22Rv1 (cell line): Measurements from ENCODE around the gene MMD2.

Source experiments
- H3K27ac ChIP-seq: fragments of 450-650 bp; 2 replicates; pipeline ENCODE4 v1.5.1; 2017
- ZFX ChIP-seq: fragments of 450-650 bp; IDR thresholded peaks from 2 replicates; pipeline ENCODE4 v1.6.1; 2017; ENCODE audit warnings: antibody characterized with exemption, borderline replicate concordance
- TF ChIP-seq, protein P1 (sequence below): fragments of 450-650 bp; IDR thresholded peaks from 2 replicates; pipeline ENCODE4 v1.5.1; 2017; ENCODE audit warnings: mild to moderate bottlenecking

The MMD2 gene

GRCh38 chr7:4964506-4964905, 5.5 kb upstream of the MMD2 start:
- TF ChIP-seq, protein P1, sequence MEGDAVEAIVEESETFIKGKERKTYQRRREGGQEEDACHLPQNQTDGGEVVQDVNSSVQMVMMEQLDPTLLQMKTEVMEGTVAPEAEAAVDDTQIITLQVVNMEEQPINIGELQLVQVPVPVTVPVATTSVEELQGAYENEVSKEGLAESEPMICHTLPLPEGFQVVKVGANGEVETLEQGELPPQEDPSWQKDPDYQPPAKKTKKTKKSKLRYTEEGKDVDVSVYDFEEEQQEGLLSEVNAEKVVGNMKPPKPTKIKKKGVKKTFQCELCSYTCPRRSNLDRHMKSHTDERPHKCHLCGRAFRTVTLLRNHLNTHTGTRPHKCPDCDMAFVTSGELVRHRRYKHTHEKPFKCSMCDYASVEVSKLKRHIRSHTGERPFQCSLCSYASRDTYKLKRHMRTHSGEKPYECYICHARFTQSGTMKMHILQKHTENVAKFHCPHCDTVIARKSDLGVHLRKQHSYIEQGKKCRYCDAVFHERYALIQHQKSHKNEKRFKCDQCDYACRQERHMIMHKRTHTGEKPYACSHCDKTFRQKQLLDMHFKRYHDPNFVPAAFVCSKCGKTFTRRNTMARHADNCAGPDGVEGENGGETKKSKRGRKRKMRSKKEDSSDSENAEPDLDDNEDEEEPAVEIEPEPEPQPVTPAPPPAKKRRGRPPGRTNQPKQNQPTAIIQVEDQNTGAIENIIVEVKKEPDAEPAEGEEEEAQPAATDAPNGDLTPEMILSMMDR = no peak
- TF ChIP-seq ZFX = no peak

DNA sequence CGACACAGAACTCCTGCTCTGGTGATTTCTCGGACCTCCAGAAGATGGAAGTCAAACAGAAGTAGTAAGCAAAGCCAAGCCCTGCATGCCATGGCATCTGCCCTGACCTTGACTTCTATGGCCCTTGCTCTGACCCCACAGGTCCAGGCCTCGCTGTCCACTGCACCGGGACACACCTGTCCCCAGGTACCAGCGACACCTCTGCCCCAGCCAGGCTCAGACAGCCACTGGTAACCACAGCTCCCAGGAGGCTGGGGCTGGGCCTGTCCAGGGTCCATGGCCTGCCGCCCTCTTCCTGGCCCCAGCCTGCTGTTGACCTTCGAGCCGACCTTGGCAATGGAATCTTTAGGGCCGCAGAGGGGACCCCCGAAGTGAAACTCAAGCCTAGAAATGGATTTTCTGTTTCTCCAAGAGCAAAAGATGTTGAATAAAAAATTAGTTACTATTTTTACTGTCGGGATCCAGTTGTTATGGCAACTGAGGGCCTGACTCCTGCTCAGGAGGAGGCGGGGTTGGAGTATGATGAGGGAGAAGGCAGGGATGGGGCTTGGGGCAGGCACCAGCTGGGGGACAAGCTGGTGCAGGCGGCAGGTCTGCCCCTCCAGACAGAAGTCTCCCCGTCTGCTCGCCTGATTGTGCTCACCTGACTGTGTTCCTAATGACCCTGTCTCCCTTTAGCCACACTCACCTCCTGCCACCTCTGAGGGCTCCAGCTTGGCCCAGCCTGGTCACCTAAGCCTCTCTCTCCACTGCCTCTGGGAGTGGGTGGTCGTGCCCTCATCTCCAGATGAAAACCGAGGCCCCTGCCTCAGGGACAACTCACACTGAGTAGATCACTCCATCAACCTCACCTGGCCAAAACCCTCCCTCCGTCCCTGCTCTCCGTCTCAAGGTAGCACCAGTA, 4.1 kb upstream of the MMD2 start:
- TF ChIP-seq ZFX = no peak
- TF ChIP-seq, protein P1 = no peak
- no peak overlapping the region for H3K27ac ChIP-seq

More at GRCh38 chr7:4964506-4964905, 5.5 kb upstream of the MMD2 start:
- H3K27ac ChIP-seq = no peak overlapping the region

GRCh38 chr7:4960363-4960762, 1.4 kb upstream of the MMD2 start:
- TF ChIP-seq, protein P1 = peak; percentile 34; the same call in 1 of the 2 replicates
- TF ChIP-seq ZFX = no peak
- H3K27ac ChIP-seq = no peak overlapping the region

GRCh38 chr7:4959893-4960292, 906 bp upstream of the MMD2 start:
- H3K27ac ChIP-seq = no peak overlapping the region
- no peak for TF ChIP-seq ZFX
- TF ChIP-seq, protein P1 = no peak

DNA sequence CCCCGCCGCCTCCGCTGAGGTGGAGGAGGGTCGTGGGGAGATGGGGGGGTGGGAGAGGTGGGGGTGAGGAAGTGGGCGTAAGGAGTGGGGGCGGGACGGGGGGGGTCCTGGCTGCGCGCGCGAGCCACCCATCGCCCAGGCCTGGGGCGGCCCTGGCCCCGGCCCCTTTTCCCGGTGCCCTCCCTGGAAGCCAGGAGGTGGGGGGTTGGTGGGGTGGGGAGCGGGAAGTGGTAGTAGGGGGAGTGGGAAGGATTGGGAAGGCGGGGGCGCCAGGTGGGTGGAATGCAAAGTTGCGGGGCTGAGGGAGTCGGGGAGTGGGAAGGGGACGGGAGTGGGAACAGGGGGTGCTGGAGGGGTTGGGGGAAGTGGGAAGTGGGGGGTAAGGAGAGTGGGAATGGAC, 319 bp upstream of the MMD2 start:
- H3K27ac ChIP-seq = no peak overlapping the region
- TF ChIP-seq, protein P1 = no peak
- no peak for TF ChIP-seq ZFX

GRCh38 chr7:4957847-4958476, 1.0 kb downstream of the MMD2 start:
- H3K27ac ChIP-seq = no peak overlapping the region

More at GRCh38 chr7:4957847-4958476, 1.0 kb downstream of the MMD2 start:
- TF ChIP-seq ZFX = no peak
- TF ChIP-seq, protein P1 = no peak
